Testis (tissue), 2 donors: ENCODE data around the gene KIF23.

Experiments used
- CTCF ChIP-seq, 3 experiments: fragments of 450-650 bp in 2 of 3; fragments of 200-600 bp in 1 of 3; sonication (generic) in 1 of 3; IDR thresholded peaks; one replicate each; pipeline ENCODE4 v1.5.1; 2016 to 2019; ENCODE audit warnings: antibody characterized with exemption in 3 of 3, mild to moderate bottlenecking in 2 of 3, moderate library complexity in 1 of 3
- POLR2A ChIP-seq: fragments of 450-650 bp; IDR thresholded peaks from one replicate; pipeline ENCODE4 v1.6.1; 2017; ENCODE audit warnings: antibody characterized with exemption, mild to moderate bottlenecking, moderate library complexity

- TF ChIP-seq POLR2A: no peak
- no peak for TF ChIP-seq CTCF (IDR thresholded peaks at IDR 0.05)
Measured at GRCh38 chr15:69398491-69398891, 15.7 kb upstream of the KIF23 start.
